HG03045 (cell line): ENCODE results near the gene C1QTNF9B.
"Not testable (repeated sequence)": the region's sequence is repeated elsewhere in the genome, so short reads cannot be mapped to it uniquely, and the experiment has no call there.

Experiments
- ATAC-seq: cut with Tn5 transposase; IDR thresholded peaks from one replicate; pipeline ENCODE4 v1.9.1; 2021; ENCODE audit warnings: mild to moderate bottlenecking, moderate library complexity; ENCODE audit not compliant: unreplicated experiment

Gene C1QTNF9B

DNA sequence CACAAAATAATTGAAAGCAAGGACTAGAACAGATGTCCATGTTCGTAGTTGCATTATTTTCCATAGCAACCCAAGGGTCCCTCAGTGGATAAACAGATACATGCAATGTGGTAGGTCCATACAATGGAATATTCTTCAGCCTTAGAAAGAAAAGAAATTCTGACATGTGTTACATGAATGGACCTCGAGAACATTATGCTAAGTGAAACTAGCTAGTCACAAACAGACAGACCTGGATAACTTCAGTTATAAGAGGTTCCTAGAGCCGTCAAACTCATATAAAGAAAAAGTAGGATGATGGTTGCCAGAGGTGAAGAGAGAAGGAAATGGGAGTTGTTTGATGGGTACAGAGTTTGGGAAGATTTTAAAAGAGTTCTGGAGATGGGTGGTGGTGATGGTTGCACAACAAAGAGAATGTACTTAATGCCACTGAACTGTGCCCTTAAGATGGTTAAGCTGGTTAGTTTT, at the start of gene C1QTNF9B:
C1QTNF9B (minus strand) TSS at position 51 of the 468 bp plus-strand sequence.
- ATAC-seq, result not testable (repeated sequence)

DNA sequence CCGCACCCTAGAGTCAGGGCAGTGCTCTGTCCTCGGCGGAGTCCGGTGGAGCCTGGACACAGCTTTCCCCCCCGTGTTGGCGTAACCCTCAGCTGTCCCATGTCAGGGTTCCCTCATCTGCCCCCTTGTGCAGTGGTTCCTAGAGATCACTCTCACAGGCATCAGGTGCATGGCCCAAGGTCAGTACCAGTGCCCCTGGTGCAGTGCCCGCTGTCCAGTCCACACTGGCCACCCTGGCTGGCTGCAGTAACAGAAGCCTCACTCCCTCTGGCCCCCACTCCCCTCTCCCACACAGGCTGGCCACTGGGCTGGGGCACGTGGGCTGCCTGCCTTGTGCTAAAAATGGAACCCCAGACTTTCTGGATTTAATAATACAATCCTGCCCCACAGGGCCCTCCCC, 49.6 kb upstream of the C1QTNF9B start:
- no peak for ATAC-seq

DNA sequence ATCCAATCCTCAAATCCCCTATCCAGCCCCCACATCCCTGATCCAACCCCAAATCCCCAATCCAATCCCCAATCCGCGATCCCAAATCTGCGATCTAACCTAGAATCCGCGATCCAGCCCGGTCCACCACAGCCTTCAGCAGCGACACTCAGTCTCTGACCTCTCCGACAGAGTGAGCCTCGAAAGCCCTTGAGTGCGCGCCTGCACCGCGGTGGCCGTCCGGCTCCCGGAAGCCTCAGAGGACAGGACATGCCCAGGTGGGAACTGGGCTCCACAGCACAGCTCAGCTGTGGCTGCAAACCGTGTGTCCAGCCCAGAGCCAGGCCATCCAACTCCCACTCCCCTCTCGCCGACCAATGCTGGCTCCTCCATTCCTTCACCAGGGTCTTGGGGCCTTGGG, 48.8 kb upstream of the C1QTNF9B start:
- no peak for ATAC-seq

DNA sequence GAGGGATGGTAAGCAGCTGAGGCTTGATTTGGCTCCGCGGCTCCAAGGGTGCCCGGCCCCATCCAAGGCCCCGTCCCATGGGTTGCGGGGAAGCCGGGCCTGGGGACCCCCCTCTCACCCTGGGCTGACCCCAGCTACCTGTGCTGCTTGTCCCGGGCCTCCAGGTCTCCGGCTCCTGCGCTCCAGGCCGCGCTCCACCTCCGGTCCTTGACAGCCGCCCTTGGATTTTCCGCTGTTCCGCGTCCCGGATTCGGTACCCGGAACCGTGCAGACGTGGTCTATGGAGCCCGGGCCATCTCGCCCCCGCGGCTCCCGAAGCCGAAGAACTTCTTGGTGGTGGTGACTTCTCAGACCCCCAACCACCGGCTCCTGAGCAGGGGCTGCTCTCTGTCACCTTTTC, 48.3 kb upstream of the C1QTNF9B start:
- ATAC-seq, result no peak

DNA sequence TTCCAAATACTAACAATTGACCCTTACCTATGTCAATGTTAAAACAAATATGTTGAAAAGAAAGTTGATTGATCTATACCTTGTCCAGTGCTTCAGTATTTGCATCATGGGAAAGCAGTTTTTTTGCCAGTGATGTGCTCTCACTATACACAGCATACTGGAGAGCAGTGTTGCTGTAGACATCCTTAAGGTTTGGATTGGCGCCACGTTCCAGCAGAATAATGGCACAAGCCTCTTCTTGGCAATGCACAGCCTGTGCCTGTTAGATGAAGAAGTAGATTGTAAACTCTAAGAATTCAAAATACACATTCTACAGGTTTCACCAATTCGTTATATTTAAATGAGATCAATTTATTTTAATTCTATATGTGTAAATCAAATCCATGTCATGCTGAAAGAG, 43.9 kb upstream of the C1QTNF9B start:
- ATAC-seq, result no peak

DNA sequence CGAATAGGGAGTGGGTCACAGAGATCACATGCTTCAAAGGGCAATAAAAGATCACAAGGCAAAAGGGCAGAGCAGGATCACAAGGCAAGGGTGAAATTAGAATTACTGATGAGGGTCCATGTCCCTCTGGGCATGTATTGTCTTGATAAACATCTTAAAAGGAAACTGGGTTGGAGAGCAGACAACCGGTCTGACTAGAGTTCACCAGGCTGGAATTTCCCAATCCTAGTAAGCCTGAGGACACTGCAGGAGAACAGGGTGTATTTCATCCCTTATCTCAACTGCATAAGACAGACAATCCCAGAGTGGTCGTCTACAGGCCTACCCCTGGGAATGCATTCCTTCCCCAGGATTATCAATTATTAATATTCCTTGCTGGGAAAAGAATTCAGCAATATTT, 42.4 kb upstream of the C1QTNF9B start:
- ATAC-seq, result not testable (repeated sequence)

DNA sequence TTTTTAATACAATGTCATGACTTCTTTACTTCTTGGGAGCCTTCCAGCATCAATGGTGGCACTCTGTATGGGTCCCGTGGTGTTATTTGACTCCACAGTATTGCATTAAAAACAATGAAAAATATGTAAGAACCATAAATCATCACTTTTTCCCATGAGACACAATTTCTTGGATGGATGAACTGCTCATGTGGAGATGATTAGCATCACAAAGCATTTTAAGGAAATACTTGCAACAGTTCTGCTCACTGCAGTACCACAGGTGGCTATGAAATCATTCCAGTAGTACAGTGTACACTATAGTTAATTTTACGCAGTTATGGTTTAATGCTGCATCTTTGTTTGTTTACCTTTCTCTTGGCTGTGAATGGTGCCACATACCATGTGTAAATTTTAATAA, 37.2 kb upstream of the C1QTNF9B start:
- ATAC-seq, result no peak

DNA sequence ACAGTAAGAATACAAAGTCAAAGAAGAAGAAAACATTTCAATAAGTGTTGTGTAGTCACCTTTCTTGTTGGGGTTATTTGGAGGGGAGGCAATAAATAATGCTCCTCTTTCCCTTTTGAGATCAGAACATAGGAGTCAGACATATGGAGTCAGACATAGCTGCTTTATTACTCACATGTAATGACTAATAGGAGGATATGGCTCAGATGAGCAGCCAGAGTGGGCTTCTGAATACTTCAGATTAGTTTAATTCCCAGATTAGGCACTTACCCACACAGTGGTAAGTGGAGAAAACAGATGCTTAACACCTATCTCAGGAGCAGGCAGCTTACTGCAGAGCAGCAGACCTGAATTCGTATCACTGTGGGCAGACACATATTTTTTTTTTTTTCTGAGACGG, 31.7 kb upstream of the C1QTNF9B start:
- ATAC-seq, result no peak

DNA sequence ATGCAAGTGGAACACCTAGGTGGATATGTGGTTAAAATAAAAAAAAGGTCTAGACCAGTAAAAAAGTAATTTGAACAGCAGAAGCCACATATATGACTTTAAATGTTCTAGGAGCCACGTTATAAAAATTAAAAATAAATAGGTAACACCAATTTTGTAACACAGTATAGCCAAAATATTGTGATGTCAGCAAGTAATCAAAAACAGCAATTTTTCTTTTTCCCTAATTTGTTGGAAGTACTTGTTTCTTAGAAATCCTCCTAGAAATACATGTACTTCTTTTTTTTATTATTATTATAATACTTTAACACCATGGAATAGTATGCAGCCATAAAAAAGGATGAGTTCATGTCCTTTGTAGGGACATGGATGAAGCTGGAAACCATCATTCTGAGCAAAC, 25.7 kb upstream of the C1QTNF9B start:
- no peak for ATAC-seq

DNA sequence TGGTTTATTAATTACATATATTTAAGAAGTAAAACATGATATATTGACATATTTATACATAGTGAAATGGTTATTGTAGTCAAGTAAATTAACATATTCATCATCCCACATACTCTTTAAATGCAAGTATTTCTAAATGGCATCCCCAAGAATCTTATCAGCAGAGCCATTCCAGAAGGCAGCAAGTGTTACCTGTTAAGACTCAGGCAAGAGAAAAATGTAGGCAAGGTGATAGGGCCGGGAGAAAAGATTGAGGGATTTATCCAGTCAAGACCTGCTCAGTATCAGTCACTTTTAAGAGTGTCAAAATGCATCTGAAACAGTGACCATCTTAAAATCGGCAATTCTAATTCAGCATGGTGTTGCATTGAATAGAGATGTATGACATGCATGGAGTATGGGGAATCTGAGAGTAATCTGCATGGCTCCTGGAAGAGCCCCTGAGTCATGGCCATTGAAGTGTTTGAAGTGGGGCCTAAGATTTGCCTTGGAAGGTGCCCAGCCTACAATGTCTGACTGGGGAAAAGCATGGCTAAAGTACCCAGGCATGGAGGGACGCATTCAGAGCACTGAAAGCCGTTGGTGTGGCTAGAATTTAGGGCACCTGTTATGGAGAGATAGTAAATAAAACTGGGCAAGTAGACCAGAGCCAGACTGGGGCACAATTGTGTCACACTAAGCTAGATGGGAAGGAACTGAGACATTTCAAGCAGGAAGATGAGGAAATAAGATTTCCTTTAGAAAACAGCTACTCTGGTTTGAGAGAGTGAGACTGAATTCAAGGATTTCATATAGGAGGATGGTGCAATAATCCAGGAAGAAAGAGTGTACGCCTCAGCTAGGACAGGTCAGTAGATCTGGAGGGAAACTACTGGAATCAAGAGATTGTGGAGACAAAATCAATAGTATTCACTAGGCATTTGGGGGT, 25.0 kb upstream of the C1QTNF9B start:
- ATAC-seq, result no peak

DNA sequence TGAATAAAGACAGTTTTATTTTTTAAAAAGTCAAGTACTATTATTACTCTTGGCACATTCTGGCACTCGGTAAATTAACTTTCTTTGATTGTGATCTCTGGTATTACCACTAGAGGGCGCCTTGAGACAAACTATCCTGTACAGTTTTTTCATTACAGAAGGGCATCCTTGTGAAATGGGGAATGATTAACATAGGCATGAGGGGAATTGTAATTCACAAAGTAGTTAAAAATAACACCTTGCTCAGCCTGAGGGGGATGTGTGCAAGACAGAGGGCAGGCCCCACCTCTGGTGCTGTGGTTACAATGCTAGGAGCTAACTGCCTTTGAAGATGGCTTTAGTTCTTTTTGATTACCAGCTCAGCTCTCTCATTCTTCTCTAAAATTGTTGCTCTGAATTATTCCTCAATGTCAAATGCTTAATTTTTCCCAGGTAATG, 24.2 kb upstream of the C1QTNF9B start:
- no peak for ATAC-seq

DNA sequence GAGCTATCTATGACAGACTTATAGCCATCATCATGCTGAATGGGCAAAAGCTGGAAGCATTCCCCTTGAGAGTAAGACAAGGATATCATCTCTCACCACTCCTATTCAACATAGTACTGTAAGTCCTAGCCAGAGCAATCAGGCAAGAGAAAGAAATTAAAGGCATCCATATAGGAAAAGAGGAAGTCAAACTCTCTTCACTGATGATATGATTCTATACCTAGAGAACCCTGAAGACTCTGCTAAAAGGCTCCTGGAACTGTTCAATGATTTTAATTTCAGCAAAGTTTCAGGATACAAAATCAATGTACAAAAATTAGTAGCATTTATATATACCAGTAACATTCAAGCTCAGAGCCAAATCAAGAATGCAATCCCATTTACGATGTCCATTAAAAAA, 21.7 kb upstream of the C1QTNF9B start:
- no peak for ATAC-seq

DNA sequence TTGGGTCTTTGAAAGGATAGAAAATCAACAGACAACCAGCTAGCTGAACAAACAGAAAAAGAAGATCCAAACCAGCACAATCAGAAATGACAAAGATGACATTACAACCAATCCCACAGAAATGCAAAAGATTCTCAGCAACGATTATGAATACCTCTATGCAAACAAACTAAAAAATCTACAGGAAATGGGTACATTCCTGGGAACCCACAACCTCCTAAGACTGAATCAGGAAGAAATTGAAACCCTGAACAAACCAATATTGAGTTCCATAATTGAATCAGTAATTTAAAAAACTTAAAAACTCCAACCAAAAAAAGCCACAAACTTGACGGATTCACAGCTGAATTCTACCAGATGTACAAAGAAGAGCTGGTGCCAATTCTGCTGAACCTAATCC, 20.9 kb upstream of the C1QTNF9B start:
- ATAC-seq, result no peak

DNA sequence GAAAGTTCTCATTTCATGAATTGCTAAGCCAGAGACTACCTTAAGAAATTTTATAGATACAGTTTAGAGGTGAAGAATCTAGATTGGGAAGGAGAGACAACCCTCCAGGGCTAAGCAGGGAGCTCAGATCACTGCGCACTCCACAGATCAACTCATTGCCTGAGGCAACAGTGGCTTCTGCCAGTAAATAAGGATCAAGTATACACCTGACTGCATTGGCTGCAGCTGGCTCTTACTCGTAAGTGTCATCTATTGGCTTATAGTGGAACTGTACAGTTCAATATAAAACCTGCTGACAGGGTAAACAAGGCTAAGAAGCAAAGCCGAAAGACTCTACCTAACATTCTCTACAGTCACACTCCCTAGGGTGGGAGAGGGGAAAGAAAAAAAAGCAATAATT, 18.0 kb upstream of the C1QTNF9B start:
- no peak for ATAC-seq

DNA sequence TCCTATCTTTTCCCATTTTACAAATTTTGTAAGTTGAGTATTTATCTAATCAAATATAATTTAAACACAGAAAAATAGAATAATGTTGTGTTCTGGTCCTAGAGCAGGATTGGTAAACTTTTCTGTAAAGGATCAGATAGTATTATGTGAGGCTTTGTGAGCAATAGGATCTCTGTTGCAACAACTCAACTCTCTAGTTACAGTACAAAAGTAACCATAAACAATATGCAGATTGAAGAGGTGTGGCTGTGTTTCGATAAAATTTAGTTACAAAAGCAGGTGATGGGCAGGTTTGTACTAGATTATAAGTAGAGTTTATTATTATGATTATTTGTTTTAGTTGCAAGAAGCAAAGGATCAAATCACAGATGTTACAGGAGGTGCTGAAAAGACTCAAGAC, 15.2 kb upstream of the C1QTNF9B start:
- no peak for ATAC-seq

DNA sequence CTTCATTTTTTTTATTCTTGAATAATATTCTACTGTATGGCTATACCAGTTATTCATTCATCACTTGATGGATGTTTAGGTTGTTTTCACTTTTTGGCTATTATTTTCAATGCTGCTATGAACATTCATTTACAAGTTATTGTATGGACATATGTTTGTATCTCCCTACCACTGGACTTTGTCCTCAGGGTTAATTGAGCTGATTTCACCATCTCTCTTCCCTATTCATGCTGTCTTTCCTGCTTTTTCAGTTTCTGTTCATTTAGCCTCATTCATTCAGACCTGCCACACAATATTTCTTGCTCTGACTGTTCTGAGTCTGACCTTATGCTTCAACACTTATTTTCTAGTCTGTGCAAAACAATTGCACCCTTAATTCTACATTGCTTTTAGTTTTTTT, 12.3 kb upstream of the C1QTNF9B start:
- no peak for ATAC-seq

DNA sequence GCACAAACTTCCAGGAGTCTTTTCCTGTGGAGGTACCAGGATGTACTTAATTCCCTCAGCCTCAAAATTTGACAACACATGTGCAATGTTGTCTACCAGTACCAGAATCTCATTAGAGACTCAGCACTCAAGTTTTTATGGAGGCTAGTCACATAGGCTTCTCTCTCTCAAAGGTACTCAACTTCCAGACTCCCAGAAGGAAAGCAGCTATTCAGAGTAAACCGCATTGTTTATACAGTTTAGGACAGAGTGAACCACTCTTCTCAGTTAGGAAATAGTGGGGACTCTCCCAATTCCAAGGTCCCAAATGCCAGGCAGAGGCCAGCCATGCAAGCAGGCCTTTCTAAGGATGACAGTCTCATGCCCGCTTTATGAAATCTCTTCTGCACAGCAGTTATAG, 8.5 kb upstream of the C1QTNF9B start:
- no peak for ATAC-seq

DNA sequence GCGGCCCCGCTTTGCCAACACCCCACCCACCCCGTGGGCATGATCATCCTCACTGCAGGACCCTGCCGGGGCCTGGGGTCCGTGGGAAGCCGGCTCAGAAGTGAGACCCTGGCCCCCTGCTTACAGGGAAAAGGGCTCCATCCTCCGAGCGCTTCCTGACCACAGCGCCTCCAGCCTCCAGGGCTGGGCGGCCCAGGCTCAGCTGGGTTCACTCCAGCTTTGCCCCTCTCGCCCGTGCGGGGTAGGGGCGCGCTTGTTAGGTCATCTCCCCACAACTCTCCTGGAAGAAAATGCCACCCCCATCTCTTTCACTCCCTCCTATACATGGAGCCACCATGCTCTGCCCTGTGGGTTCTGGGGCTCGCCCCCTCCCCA, 6.6 kb upstream of the C1QTNF9B start:
- no peak for ATAC-seq

DNA sequence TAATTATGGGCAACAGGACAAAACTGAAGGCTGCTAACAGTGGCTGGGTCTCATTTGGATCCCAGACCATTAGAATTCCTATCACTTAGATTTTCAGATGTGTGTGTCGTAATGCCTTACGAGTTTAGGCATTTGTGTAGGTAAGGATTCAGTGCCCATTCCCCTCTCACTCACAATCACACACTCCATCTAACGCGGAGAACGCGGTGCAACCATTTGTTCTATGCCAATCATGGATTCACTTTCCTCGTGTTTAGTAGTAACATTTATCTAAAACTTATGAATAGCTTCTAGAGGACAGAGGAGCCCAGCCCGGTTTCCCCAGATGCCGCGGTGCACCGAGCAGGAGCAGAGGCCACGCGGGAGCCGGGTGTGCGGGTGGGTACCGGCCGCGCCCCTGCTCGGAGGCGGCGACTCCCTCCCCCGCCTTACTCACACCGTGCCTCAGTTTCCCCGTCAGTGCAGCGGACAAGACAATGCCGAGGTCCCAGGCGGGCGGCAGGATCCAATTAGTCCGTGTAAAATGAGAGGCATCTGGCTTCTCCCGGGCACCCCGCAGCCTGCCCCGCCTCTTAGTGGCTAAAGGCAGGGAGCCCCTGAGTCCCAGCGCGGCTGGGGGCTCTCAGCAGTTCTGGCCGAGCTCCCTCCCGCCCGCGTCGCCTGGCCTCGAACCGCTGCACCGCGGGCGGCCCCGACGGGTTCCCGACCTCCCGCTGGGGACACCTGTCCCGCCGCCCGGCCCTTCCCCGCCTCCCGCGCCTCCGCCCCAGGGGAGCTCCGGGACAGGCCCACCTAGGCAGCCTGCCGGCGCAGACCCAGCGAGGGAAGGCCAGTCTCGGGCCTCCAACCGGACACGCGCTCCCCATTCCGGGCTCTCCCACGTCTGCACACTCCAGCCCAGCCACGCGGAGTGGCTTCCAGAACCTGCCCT, 5.9 kb upstream of the C1QTNF9B start:
- no peak for ATAC-seq

DNA sequence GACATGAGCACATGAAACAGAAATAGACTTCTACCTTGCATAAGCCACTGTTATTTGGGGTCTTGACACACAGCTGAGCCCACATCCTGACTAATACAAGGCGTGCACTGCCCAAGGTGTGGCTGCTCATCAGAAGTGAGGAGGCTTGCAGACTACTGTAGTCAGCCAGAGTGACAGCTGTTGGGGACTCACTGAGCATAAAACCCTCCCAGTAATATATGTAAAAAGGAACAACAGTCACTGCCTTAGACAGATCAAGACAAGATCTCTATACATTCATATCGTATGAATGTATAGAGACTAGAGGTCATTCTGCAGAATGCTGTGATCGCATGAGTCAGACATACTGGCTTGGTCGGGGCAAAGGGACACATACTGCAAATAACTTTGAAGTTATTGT, 4.1 kb upstream of the C1QTNF9B start:
- no peak for ATAC-seq

DNA sequence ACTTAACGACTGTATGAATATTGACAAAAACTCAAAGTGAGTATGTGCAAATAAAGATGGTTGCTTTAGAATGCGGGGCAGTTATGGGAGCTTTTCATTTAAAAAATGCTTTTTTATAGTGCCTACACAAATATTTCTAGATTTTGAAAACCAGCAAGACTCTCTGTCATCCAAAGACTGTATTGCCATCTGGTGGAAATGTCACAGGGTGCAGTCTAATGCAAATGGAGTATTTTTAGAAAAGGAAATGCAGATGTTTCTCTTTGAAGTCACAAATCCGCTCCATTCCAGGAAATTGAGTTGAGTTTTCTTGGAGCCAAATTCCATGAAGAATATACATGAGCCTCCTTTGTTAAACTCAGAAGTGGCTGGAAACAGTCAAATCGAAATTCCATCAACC, 2.3 kb upstream of the C1QTNF9B start:
- no peak for ATAC-seq

DNA sequence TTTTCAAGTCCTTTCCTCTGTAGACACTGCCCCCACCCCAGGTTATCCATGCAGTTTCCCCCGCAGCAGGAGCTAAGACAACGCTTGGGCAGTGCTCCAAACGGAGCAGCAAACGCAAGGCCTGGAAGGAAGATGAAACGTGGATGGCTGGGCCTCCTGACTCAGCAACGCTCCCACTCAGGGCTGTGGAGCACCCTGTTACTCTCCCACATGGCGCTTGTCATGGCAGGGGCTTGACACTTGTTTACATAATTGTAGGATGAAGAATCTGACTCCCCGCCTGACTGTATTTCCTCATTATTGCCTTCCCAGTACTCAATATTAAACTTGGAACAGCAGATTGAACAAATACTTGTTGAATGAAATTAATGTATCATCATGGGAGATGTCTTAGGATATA, 799 bp upstream of the C1QTNF9B start:
- ATAC-seq, result no peak
